Measurements from ENCODE around the gene INSL3.
"Not testable (repeated sequence)": the region's sequence is repeated elsewhere in the genome, so short reads cannot be mapped to it uniquely, and the experiment has no call there.

The INSL3 gene

DNA sequence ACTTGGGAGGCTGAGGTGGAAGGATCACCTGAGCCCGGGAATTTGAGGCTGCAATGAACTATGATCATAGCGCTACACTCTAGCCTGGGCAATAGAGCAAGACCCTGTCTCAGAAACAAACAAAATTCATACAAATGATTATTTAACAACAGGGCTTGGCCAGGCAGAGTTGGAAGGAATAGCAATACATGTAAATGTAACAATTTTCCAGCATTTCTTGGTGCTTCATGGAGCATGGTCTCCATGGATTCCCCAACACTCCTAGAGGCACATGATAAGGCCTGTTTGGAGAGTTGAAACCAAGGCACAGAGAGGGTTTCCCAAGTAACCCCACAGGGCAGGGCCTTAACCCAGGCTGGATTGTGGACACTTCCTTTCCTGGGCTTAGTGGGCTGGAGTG, 10.2 kb downstream of the INSL3 start:
- DNase-seq, result no peak

DNA sequence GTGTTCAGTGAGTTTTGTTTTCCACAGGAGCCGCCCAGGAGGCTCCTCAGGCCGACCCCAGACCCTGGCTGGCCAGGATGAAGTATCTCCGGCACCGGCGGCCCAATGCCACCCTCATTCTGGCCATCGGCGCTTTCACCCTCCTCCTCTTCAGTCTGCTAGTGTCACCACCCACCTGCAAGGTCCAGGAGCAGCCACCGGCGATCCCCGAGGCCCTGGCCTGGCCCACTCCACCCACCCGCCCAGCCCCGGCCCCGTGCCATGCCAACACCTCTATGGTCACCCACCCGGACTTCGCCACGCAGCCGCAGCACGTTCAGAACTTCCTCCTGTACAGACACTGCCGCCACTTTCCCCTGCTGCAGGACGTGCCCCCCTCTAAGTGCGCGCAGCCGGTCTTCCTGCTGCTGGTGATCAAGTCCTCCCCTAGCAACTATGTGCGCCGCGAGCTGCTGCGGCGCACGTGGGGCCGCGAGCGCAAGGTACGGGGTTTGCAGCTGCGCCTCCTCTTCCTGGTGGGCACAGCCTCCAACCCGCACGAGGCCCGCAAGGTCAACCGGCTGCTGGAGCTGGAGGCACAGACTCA, 13.5 kb downstream of the INSL3 start:
- no peak for DNase-seq

DNA sequence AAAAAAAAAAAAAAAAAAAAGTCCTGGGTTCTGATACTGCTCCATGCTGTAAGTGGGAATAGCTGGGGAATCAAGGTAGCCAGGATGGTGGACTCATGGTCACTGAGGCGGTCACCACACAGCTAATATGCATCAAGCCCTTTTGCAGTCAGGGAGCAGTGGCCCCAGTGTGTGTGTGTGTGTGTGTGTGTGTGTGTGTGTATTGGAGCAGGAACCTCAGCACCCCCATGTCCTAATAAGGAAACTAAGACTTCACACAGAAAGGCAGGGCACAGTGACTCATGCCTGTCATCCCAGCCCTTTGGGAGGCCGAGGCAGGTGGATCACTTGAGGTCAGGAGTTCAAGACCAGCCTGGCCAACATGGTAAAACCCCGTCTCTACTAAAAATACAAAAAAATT, 14.4 kb downstream of the INSL3 start:
- no peak for DNase-seq

DNA sequence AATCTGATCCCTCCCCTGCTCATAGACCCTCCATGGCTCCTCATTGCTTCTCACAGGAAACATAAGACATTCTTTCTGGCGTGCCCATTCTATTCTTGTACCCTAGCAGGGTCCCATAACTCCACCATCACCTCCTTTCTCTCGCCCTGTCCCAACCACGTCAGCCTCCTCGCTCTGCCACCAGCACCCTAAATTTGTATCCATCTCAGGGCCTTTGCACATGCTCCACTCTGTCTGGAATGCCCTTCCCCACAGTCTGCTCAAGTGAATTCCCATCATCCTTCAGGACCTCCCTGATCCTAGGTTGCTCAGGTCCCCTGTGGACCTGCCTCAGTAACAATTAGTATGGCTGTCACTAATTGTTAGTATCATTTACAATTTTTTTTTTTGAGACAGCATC, 15.9 kb downstream of the INSL3 start:
- DNase-seq, result no peak

DNA sequence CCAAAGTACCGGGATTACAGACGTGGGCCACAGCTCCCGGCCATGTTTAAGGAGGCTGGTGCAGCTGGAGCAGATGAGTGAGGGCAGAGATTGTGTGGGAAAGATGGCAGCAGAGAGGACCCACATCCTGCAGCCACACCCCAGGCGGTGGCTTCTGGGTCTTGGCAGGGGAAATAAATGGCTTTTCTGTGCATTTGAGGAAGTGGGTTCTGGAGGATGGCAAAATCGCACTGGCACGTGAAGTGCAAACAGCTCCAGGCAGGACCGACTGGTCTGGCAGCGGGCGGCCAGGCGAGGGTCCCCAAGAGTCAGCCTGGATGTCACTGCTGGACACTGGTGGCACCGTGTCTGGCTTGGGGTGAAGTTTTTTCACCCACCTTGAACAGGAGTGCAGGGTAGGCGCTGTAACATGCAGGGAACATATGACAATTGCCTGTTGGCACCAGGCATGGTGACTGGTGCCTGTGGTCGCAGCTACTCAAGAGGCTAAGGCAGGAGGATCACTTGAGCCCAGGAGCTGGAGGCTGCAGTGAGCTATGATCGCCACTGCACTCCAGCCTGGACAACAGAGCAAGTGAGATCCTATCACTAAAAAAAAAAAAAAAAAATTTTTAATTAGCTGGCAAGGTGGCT, 17.9 kb downstream of the INSL3 start:
- DNase-seq, result no peak

DNA sequence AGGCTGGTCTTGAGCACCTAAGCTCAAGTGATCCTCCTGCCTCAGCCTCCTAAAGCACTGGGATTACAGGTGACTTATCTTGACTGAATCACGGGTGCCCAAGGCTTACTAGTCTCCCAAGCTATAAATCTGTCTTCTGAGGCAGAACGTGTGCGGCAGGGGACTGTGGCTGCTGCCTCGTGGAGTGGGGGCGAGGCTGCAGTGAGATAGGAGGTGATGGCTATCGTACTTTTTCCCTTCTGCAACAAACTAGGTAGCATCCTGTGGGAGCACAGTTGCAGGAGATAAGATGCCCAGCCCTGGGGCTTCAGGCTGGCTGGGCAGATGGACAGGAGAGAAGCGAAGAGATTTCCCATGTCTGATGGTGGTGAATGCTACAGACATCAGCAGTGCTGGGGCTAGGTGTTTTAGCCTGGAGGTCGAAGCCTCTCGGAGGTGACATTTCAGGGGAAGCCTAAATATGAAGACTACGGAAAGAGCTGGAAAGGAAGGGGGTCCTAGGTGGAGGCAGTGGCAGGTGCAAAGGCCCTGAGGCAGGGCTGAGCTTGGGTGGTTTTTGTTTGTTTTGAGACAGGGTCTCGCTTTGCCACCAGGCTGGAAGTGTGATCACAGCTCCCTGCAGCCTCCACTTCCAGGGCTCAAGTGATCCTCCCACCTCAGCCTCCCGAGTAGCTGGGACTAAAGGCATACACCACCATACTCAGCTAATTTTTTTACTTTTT, 19.0 kb downstream of the INSL3 start:
- DNase-seq, result no peak

DNA sequence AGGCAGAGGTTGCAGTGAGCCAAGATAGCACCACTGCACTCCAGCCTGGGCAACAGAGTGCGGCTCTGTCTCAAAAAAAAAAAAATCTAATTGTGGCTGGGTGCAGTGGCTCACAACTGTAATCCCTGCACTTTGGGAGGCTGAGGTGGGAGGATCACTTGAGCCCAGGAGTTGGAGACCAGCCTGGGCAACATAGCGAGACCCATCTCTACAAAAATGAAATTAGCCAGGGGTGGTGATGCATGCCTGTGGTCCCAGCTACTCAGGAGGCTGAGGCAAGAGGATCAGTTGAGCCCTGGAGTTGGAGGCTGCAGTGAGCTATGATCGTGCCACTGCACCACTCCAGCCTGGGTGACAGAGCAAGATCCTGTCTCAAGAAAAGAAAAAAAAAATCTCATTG, 22.7 kb downstream of the INSL3 start:
- DNase-seq, result not testable (repeated sequence)

DNA sequence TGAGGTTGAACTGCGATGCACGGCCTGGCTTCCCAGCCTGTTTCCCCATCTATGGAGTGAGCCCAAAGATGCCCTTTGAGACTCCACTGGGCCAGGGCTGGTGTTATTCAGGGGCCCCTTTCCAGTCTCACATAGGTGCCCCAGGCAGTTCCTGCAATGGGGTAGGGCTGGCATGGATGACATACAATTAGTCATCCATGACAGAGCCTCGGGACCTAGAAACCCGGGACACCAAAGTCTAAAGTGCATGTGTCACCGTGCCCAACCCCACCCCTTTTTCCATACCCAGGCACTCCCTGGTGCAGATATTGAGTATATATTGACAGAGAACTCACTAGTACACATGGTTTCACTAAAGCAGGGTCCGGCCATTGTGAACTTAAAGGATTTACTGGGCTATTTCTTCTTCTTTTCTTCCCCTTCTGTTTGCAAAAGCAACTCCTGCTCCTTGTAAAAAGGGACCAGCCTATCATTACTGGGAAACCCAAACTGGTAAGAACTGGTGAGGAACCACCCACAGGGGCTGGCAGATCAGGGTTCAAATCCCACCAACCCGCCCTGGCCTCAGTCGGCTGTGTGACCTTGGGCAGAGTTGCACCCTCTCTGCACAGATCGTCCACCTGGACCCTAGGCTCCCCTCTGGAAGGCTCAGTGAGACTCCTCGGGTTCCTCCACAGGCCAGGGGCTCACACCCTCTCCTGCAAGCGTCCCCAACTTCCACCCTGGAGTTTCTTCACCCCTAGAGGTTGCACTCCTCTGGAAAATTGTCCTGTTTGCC, 23.7 kb downstream of the INSL3 start:
- no peak for DNase-seq

DNA sequence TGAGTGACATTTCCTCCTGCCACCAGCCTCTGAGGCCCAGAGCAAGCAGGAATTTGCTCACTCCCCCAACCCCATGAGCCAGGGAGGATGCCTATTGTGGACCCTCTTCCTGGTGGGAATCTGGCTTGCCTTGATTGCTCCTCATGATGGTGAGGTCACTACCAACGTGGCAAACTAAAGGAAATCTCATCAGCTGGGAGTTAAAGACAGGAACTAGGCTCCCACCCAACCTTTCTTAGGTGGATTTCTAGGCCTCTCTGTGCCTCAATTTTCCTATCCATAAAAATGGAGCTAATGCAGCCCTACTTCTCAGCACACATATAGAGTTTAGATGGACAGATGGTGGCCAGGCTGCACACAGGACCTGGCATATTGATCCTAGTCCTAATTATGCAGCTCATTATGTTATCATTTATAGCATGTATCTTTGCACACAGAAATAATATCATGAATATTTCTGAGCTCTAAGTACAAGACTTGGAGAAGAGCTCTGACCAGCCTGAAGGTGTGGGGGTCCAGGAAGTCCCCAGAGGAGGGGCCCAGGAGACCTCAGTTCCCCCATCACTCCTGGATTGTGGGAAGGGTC, 24.4 kb downstream of the INSL3 start:
- DNase-seq, result no peak

DNA sequence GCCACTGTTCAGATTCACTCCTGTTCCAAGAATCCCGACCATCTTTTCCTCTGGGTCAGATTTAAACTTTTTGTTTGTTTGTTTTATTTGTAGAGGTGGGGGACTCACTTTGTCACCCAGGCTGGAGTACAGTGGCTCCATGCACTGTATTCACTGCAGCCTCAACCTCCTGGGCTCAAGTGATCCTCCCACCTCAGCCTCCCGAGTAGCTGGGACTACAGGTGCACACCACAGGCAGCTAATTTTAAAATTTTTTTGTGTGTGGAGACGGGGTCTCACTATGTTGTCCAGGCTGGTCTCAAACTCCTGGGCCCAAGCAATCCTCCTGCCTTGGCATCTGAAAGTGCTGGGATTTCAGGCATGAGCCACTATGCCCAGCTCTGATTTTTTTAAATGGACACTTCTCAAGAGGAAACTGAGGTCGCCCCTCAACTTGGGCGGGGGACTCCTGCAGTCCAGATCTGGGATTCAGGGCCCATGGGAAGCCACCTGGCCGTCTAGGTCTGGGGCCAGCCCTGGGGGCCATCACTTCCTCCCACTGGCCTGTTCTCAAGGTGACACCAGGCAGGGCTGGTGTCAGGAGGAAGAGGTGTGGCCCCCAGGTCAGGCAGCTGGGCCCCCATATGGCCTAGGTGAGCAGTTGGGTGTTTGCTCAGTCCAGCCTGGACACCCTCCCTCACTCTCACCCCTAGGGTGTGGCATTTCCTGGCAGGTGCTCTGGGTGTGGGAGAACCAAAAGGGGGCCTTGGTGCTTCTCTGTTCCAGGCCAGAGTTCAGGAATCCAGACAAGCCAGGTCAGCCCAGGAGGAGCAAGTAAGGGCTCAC, 25.1 kb downstream of the INSL3 start:
- no peak for DNase-seq

DNA sequence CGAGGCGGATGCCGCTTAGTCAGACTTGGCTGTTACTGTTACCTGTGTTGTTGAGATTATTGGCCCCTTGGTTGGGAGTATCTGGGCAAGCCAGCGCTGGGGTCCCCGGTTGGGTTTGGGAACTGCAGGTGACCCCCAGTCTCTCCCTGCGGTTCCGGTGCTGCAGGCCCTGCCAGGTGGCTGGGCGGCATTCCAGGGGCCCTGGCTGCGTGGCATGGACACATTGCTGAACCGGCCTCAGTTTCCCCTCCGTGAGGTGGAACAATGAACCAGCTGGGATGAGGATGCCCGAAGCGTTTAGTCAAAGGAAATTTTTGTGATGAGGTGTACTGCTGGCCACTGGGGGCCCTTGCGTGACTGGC, 25.8 kb downstream of the INSL3 start:
- DNase-seq, result no peak

DNA sequence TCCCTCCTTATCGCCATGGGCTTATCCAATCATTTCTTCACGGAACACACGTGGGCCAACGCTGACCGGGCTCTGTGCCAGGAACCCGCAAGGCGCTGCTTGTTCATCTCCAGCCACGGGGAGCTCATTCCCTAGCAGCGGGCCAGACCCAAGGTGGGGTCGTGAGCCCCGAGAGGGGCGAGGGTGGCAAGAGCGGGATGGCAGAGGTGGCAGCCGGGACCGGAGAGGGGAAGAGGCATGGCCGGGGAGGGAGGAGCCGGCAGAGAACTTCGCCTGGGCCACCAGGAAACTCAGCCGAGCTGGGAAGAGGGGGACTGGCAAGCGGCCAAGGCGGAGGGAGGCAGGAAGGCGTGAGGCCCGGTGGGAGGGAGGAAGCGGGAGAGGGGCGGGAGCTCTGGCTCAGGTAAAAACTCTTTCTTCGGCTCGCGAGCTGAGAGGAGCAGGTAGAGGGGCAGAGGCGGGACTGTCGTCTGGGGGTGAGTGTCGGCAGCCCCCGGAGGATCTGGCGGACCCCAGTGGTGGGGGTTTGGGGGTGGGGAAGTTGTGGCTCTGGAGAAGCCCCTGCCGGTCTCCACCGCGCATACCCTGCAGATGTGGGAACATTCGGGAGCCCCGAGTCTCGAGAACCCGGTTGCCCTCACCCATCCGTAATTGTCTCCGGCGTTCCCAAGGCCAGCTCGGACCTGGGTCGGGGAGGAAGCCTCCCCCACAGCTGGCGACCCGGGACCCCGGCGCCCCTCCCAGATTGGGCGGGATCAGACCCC, 26.4 kb downstream of the INSL3 start, which contains the start of gene B3GNT3:
B3GNT3 (plus strand) TSS at position 408 of the 764 bp plus-strand sequence. CDS start 12,670 bp downstream, outside the sequence.
- no peak for DNase-seq

DNA sequence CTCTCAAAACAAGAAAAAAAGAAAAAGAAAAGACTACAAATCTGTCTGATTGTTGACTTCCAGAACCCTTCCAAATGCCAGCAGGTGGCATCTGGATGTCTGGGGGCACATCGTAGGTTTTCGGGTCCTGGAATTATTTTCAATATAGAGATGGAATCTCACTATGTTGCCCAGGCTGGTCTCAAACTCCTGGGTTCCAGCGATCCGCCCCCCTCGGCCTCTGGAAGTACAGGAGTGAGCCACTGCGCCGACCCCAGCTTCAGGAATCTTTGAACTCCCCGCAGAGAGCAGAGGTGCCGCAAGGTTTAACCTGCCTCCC, 26.9 kb downstream of the INSL3 start:
- no peak for DNase-seq

DNA sequence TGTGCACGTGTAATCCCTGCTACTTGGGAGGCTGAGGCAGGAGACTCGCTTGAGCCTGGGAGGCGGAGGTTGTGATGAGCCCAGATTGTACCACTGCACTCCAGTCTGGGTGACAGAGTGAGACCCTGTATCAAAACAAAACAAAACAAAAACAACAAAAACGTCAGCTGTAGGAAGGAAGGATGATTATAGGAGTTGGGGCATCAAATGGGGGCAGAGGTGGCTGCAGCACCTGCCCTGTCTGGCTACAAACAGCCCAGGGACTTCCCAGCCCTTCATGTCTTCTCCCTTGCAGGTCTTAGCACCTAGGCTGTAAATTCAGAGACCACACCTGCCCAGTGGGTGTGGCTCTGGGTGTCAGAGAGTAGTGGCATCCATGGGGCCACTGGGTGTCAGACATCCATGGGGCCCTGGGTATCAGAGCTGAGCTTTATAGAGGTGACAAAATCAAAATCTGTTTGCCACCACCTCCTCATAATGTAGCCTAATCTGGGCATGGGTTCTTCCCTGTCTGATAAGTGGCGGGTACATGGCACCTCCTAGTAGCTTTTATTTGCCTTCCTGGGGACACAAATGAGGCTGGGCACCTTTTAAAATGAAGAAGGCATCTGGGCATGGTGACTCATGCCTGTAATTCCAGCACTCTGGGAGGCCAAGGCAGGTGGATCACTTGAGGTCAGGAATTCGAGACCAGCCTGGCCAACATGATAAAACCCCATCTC, 31.1 kb downstream of the INSL3 start:
- no peak for DNase-seq

DNA sequence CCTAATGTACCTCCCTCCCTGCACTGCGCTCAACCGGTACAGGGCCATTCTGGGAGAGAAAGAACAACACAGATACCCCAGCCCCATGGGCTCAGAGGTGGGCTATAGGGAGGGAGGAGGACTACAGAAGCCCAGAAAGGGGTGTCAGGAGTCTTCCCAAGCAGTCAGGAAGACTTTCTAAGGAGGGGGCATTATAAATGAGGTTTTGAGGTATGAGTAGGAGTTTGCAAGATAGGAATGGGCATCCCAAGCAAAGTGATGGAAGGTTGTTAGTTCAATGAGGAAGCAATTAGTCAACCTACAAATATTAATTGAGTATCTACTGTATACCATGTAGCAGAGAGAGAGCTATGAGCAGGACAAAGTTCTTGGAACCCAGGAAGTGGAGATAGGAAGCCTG, 32.7 kb downstream of the INSL3 start:
- no peak for DNase-seq

DNA sequence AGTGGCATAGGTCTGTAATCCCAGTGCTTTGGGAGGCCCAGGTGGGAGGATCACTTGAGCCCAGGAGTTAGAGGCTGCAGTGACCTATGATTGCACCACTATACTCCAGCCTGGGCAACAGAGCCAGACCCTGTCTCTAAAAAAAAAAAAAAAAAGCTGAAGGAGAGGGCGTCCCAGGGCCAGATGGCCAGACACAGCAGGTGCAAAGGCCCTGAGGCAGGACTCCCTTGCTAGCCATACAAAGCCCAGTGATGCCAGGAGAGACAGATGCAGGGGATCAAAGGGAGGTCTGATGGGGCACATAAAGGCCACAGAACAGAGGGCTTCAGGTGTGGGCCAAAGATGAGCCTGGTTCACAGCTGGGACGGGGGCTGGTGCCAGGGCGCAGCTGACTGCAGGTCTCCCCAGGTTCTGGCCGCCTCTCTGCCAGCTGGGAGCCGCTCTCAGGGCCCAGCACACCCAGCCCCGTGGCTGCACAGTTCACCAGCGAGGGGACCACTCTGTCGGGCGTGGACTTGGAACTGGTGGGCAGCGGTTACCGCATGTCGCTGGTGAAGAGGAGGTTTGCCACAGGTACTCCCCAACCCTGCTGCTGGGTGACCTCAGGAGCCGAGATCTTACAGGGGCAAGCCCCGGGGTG, 33.9 kb downstream of the INSL3 start:
- DNase-seq, result no peak

DNA sequence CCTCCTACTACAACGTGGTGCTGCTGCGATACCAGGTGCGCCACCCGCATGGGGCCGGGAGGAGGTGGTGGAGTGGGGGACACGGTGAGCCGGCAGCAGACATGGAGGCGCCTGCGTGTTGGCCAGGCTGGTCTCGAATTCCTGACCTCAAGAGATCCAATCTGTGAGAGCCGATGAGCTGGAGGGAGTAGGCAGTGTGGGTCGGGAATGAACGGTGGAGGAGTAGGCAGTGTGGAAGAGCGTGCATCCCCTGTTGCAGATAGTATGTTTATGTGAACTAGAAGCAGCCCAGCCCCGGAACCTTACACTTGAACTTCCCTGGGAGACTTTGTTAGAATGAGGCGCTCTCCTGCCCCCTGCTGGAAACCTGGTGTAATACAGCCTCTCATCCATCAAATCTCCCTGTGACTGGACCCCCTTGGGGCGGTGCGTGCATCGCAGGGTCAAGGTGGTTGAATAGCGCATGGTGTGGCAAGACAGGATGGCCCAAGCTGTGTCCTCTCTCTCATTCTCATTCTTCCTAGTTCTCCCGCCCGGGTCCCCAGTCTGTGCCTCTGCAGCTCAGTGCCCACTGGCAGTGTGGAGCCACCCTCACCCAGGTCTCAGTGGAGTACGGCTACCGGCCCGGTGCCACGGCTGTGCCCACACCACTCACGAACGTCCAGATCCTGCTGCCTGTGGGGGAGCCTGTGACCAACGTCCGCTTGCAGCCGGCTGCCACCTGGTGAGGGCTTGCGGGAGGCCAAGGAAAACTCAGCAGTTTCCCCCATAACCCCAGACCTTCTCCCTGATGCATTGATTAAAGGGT, 36.9 kb downstream of the INSL3 start:
- DNase-seq, result peak; percentile 85

DNA sequence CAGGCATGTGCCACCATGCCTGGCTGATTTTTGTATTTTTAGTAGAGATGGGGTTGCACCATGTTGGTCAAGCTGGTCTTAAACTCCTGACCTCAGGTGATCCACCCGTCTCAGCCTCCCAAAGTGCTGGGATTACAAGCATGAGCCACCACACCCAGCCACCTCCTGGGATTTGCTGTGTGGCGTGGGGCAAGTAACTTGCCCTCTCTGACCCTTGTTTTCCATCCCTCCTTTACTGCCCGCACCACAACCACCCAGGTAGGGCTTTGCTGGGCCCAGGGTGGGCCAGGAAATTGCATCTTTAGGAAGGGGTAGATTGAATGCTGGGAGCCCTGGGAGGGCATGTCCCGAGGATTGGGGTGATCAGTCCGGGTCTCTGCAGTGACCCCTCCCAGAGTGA, 37.6 kb downstream of the INSL3 start:
- DNase-seq, result not testable (repeated sequence)

DNA sequence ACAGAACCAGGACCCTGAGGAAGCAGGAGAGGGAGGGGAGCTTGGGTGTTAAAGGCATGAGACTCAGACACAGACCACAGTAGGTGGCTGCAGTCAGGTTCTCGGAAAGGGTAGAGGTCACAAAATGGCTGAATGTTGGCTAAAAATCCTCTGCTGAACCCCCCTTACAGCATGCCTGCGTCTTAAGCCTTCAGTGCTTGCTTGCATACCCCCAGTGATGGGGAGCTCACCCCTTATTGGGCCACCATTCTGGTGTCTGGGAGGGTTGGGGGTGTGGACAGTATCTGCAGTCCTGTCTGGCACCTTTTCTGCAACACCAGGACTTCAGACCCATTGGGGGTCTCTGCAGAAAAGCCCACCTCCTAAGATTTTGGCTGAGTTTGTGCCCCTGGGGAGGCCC, 40.5 kb downstream of the INSL3 start:
- DNase-seq, result no peak
